ENCODE results near the gene VILL.
"Not testable (repeated sequence)": the region's sequence is repeated elsewhere in the genome, so short reads cannot be mapped to it uniquely, and the experiment has no call there.

DNA sequence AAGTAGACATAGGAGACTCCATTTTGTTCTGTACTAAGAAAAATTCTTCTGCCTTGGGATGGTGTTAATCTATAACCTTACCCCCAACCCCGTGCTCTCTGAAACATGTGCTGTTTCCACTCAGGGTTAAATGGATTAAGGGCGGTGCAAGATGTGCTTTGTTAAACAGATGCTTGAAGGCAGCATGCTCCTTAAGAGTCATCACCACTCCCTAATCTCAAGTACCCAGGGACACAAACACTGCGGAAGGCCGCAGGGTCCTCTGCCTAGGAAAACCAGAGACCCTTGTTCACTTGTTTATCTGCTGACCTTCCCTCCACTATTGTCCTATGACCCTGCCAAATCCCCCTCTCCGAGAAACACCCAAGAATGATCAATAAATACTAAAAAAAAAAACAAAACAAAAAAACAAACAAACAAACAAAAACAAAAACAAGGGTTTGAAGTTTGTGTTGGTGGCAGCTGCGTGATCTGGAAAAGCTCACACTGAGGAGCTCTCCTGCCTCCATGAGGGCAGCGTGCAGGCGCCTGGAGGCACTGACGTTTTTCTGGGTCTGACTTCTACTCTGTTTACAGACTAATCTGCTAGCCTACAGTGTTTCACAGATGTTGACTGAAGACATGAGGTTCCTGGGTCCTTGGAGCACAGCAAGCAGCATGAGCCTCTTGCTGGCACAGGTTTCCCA, 63.4 kb downstream of the VILL start:
- TF ChIP-seq POLR2A (IDR thresholded peaks at IDR 0.05), result not testable (repeated sequence)
- TF ChIP-seq, protein P1, sequence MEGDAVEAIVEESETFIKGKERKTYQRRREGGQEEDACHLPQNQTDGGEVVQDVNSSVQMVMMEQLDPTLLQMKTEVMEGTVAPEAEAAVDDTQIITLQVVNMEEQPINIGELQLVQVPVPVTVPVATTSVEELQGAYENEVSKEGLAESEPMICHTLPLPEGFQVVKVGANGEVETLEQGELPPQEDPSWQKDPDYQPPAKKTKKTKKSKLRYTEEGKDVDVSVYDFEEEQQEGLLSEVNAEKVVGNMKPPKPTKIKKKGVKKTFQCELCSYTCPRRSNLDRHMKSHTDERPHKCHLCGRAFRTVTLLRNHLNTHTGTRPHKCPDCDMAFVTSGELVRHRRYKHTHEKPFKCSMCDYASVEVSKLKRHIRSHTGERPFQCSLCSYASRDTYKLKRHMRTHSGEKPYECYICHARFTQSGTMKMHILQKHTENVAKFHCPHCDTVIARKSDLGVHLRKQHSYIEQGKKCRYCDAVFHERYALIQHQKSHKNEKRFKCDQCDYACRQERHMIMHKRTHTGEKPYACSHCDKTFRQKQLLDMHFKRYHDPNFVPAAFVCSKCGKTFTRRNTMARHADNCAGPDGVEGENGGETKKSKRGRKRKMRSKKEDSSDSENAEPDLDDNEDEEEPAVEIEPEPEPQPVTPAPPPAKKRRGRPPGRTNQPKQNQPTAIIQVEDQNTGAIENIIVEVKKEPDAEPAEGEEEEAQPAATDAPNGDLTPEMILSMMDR (IDR thresholded peaks at IDR 0.05 in 8 of 11, conservative IDR thresholded peaks at IDR 0.05 in 3 of 11), result not testable (repeated sequence)
